CD4-positive, alpha-beta T cell treated with Interleukin-6 for 4 hours (primary cell): Measurements from ENCODE around the gene RENBP.

ENCODE experiments used
- DNase-seq: peaks from one replicate; pipeline ENCODE4 v3.0.0-alpha.2; 2020; ENCODE audit warnings: mixed read lengths

Gene RENBP

DNA sequence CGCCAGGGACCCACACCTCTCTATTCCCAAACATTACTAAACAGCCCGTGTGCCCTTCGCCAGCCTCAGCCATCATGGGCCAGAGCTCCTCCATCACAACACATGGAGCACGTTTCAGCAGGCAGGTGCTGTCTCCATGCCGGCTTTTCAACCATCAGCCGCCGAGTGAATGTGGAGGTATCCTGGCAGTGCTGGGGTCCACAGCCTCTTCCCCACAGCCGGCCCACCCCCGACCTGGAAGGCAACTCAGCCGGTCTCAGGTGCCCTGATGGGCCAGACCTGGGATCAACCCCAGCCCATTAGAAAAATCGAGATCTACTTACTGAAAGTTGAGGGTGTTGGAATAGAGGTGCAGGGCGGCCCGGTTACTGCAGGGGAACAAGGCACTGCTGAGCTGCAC is 12.7 kb downstream of the RENBP start:
- DNase-seq: no peak

DNA sequence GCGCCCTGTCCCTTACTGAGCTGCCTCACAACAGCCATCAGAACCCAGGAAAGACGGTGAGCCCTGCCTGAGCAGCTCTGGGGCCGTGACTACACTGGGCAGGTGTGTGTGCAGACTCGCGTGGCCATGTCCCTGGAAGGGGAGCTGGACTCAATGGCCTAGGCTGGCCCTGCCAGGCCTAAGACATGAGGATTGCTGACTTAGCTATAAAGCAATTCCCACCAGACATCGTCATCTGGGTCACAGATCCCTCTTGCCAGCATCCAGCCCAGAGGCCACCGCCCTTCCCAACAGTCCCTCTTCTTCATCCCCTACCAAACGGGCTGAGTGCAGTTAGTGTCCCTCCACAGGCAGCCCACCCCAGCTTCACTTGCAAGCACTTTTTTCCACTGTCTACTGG is 13.3 kb downstream of the RENBP start:
- DNase-seq: no peak

DNA sequence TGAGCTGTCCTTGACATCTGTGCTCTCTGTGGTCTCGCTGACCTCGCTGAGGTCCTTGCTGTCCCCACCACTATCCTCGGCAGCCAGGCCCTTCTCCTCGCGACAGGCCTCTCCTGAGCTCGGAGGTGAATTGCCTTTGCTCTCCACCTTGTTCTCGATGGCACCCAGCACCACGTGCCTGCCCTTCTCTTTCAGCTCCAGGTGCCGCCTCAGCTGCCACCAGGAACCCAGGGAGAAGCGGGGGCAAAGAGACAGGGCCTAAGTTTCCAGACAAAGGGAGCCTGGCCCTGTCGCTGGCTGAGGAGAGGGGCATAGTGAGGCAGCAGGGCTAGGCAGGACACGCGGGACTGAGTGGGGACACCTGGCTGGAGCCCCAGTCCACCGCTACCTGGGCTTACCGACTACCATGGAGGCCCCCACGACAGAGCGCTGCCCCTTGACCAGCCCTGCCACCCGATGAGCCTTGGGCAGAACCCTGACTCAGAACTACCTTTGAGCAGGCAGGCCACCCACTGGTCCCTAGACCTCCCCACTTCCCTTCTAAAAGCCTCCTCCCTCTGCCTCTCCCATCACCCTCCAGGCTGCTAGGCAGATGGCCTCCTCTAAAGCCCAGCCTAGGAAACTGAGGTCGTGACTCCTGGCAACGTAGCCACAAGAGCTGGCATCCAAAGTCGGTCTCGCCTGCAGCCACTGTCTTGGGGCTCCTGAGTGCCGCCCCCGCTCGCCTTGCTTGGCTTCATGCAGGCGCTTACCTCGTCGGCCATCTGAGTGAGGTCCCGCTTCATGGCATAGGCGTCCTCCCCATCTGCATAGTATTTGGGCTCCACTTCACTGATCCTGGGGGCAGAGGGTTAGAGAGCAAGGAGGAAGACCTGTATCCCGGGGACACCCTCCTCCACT is 14.2 kb downstream of the RENBP start:
- DNase-seq: no peak

DNA sequence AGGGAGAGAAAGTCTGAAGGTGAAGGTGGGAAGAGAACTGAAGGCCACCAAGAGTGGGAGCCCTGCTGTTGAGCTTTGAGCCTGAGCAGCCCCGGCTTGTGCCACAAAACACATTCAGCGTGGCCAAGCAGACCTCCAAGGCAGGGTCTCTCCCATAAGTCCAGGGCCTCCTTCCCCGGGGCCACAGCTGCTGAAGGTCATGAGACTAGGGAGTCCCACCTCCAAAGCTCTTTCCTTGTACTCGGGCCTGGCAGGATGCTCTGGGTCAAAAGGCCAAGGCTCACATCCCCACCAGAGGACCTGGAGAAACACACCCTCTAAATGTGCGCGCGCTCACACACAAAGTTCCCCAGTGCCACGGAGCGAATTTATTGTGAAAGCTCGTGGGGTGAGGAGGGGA is 14.9 kb downstream of the RENBP start:
- DNase-seq: no peak

DNA sequence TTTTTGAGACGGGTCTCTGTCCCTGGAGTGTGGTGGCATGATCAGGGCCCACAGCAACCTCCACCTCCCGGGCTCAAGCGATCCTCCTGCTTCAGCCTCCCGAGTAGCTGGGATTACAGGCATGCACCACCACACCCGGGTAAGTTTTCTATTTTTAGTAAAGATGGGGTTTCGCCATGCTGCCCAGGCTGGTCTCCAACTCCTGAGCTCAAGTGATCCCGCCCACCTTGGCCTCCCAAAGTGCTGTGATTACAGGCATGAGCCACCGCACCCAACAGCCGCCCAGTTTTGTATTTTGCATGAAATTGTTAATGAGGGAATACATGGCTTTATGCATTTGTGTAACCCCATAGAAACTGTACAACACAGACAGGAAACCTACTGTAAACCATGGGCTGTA is 15.6 kb downstream of the RENBP start:
- no peak for DNase-seq

DNA sequence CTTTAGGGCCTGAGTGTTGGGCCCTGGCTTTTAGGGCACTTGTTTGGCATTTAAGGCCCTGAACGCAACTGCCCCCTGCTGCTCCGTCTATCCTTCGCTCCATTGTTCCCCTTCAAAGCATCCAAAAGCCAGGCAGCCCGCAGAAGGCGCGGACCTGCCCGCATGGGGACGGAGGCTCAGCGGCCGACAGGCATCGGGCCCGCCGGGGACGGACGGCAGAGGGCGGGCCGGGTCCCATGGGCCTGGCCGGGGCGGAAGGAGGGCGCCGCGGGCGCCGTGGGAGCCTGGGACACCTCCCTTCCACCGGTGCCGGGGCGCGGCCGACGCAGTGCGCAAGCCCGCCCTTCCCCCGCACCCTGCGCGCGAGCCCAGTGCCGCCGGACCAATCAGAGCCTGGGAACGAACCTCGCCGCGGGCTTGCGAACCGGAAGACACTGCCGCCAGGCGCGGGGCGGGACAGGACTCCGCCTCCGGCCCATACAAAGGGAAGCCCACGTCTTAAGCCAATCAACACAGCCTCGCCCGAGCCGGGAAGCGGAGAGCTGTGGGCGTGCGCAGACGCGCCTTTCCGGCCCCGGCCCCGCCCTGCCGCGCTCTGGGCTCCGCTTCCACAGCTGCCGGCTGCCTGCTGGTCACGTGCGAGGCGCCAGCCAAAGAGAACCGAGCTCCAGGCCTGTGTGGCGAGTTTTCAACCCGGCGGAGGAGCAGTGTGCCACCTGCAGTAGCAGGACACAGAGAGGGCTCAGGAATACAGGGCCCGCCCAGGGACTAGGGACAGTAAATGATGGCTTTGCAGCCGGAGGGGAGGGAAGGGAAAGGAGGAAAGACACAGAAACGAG is 16.3 kb downstream of the RENBP start:
- DNase-seq: peak; percentile 97

DNA sequence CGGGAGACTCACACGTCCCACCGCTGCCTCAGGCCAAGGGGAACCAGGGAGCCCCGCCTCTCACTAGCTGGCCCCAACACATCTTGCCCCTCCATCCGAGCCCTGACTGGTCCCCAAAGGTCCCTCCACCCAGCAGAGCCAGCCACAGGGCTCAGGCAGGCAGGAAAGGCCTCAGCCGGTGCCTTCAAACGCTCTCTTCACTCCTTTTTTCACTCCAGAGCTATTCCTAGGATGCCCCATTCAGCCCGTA is 16.8 kb downstream of the RENBP start:
- no peak for DNase-seq

DNA sequence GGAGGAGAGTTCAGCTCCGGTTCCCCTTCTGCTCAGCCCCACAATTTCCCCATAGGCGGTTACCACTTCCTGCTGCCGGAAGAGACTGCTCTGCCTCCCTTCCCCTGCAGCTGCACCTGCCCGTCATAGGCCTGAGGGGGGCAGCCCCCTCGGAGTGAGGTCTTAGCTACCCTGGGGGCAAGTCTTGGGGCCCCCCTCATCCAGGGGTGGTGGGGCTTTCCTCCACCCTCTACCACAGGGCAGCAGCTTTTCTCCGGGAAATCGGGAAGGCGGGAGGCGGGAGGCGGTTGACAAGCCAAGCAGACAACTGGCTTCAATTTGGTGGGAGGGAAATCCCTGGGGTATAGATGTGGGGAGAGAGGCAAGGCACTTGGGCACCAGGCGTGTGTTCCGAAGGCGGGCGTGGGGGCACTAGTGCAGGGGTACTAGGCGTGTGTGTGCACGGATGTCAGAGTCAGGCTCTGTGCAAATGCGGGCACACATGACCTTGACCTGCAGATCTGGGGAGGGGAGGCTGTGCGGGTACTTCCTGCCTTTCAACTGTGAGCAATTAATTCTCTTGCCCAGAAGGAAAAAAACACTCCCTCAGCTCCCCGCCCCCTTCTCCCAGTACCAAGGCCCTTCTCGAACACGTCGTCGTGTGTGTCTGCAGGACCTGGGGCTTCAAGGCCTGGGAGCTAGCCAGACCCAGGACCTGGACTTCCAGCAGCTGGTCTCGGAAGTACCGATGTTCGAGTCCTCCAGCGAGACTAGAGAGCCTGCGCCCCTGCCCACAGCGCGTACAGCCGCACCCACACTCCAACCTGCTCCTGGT is 17.4 kb downstream of the RENBP start:
- DNase-seq: peak; percentile 82

DNA sequence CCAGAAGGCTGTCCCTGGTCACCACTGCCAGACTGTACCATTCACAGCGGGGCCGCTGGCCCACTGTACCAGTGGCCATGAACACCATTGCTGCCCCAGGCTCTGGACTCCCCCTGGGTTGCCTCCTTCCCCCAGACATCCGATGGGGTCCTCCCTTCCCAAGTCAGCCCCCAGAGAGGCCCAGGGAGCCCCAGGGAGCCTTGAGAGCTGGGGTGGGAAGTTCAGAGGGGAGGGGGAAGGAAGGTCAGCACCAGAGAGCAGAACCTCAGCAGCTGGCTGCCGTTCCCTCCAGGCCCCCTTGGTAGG is 17.9 kb downstream of the RENBP start:
- no peak for DNase-seq

DNA sequence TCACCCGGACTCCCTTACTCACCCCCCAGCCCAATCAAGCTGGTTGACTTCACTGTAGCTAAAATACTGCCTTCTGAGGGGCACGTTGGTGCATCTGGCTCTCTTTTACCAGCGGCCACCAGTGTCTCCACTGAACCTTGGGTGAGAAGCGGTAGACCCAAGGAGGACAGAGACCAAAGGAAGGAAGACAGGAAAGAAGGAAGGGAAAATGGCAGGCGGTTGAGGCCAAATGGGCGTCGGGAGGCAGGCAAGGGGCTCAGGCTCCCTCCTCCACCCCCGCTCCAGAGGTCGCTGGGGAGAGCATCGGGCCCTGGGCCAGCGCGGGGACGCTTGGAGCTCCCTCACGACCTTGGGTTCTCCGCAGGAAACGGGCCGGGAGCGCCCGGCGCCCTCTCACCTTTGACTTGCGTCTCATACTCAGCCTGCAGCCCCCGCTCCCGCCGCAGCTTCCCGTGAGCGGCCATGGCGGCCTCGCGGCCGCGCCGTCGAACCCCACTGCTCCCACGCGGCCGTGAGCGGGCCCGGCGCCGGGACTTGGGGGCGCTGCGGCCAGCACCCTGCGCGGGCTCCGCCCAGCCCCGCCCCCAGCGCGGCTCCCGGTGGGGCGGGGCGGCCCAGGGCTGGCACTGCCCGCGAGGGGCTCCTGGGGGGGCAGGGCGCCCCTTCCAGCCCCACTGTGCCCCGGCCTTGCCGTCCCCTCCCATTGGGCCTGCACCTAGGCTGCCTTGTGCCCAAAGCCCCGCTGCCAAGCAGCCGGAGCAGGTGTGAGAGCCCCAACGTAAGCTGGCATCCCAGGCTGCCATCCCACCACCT is 18.5 kb downstream of the RENBP start, which contains the start of gene ARHGAP4:
TSS of gene ARHGAP4 (minus strand) at position 526 of the 813 bp plus-strand sequence. CDS start at position 464, 62 bp downstream.
- peak; percentile 60 for DNase-seq

DNA sequence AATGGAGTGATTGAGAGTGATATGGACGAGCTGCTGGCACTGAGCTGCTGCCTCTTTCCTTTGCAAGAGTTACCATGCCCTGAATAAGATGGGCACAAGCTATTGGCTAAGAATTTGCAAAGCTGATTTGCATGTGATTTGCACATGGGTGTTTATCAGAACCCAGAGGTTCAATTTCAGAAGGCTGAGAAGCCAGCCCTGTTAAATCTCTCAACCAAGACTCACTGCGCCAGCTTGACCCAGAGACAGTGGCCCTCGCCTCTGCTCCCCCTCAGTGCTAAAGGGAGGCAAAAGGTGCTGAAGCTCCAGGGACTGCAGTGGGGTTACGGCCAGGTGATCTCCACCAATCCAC is 19.1 kb downstream of the RENBP start:
- no peak for DNase-seq

DNA sequence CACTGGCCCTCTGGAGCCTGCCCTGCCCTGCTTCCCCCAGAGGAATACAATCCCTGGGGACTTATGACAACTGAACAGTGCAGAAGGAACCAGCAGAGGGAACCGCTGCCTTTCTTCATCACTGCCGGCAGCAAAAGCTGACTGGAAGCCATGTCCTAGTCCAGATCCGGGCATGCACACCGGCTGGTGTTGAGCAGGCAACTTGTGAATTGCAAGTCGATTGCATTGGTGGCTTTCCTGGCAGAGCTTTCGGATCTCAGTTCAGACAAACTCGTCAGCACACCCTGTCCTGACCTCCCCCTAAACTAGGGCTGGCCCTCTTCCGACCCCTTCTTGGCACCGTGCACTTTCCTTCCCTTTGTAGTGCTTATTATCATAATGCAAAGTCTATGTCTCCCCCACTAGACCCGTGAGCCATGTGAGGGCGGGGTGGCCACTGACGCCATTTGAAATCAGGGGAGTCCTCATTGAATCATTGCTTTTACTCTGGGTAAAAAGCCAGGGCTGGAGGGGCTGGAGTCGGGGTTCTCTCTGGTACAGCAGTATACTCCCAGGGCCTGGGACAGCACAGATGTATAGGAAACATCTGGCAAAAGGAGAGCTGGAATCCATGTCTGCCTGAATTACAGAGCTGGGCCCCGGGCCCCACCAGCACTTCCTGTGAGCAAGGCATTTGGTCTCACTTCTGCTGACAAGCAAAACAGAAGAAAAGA is 20.1 kb downstream of the RENBP start:
- peak; percentile 64 for DNase-seq

DNA sequence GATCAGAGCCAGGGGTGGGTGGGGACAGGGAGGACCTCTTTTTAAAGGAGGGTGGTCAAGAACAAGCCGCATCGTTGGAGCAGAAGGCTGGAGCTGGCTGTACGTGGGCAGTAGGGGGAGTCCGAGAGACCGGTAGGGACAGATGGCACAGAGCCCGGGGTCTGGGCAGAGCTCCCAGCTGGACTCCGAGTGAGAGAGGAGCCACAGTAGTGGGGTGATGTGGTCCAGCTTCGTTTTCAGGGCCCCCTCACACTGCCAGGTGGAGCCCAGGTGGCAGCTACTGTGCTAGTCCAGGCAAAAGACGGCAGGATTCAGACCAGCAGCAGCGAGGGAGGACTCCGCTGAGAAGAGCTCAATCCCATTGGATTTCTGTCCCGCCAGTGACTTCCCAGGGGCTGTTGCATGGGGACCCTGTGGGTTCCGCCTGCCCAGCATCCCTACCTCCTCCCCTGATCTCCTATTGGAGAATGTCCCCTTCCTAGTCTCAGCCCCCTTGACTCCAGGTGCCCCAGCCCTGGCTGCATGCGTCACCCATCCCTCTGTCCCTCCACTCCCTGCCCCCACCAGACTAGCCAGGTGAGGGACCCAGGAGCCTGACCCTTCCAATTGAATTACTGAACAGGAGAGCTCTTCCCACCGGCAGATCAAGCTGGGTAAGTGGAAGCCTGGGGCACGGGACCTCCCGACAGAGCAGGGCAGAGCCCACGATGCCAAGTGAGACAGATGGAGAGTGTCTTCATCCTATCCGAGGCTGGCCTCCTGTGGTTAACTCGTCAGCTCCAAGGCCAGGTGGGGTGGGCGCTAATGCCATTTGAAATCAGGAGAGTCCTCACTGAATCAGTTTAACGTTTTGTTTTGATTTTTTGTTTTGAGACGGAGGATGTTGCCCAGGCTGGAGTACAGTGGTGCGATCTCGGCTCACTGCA is 21.2 kb downstream of the RENBP start:
- peak; percentile 30 for DNase-seq

DNA sequence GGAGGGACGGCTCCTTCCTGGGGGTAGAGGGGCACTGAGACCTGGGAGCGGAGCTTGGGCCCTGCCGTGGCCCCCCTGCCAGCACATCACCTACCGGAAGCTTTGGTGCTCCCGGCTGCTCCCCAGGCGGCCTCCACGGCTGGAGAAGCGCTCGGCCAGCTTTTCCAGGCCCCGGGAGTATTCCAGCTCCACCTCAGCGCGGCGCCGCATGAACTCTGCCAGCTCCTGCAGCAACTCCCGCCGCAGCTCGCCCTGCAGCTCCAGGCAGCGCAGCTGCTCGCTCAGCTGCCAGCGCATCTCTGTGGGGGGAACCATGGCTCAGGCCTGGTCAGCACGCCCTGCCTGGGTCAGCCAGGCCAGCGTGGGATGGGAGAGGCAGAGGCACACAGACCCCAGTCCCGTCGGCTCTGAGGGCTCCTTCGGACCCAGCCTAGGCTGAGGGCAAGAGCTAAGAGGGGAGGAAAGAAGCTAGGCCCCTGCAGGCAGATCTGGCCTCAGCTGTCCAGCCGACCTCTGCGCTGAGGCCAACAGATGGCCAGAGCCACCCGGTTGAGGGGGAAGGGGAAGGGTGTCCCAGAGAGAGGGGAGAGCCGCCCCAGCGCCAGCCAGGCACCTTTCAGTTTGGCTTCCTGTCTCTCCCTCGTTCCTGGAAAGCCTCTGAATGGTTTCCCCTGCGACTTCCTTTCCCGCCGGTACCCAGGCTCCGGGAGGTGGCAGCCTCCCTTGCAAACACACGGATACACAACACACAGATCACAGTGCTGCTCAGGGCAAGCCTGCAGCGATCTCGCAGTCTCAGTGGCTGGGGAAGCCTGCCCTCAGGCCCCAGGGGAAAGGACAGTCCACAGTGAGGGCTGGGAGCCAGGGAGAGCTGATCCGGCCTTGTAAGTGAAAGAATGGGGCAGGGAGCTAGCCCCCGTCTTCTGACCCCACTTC is 22.7 kb downstream of the RENBP start:
- peak; percentile 35 for DNase-seq

DNA sequence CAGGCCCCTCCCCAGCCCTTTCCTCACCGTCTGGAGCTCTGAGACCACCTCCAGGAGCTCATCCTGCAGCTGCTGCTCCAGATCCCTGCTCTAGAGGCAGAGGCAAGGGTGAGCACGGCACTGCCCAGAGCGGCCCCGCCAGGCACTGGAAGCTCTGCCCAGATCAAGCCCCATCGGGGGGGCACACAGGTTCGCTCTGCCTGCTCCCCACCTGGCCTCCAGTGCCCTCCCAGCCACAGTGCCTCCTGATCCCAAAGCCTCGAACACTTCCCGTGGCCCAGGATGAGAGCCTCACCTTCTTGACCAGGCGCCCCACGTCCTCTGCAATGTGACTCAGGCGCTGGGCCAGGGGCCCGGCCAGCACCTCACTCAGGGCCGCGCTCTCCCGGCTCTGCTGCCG is 23.4 kb downstream of the RENBP start:
- no peak for DNase-seq

DNA sequence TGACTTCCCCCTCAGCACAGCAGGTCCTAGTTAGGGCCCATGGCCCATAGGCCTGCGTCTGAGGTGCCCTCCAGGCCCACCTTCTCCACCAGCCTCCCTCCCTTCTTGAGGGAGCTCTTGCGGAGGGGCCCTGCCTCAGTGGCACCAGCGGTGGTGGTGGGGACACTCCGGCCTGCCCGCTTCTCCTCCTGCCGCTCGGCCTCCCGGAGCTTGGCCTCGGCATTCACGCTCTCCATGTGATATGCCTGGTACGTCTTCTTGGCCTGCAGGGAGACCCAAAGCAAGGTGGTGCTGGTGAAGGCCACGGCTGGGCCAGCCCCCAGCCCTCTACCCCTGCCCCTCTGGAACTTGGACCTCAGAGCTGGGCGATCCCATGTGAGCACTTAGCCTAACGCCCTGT is 23.9 kb downstream of the RENBP start:
- DNase-seq: no peak

DNA sequence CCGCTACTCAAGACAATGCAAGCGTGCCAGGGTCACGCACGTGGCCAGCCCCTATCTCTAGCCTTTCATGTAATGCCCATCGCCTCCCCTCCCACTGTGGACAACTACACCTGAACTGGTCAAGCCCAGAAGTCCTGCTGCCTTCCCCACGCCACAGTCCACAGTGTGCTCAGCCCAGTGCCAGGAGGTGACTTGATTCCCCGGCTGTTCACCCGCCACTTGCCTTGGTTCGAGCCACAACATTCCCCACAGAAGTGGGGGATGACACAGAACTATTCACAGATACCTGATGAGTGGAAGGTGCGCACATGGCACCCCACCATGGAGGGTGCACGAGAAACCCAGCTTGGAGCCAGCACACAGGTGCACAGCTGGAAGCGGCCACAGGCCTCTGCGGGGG is 25.2 kb downstream of the RENBP start:
- no peak for DNase-seq

DNA sequence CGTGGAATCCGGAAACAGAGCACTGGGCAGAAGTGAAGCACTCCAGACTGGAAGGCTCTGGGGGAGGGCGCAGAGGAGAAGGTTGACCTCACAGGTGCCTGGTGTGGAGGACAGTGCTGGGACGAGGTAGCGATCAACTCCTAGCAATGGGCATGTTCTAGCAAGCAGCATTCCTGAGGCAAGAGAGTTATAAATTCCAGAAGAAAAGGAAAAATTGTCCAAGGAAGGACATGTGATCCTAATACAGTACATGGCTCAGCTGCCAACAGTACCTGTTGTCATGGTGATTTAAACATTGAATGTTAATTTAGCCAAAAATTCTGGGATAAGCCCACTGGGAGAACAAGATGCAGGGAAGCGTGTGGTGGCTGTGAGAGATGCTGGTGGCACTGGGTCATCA is 26.6 kb downstream of the RENBP start:
- no peak for DNase-seq

DNA sequence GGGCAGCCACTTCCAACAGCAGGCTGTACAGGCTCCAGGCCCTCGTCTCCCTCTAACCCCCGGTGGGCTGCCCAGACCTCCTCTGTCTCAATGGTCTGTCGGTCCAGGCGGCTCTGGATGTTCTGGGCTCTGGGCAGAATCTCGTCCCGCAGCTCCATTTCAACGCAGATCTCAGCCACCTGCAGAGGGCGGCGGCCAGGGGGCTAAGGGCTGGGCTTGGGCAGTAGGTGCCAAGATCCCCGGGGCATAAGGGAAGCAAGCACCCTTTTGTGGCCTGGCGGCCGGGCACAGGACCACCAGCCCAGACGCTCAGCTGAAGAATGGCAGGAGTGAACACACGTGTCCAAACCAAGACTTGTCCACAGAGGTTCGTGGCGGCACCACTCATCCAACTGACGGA is 30.7 kb downstream of the RENBP start:
- no peak for DNase-seq

DNA sequence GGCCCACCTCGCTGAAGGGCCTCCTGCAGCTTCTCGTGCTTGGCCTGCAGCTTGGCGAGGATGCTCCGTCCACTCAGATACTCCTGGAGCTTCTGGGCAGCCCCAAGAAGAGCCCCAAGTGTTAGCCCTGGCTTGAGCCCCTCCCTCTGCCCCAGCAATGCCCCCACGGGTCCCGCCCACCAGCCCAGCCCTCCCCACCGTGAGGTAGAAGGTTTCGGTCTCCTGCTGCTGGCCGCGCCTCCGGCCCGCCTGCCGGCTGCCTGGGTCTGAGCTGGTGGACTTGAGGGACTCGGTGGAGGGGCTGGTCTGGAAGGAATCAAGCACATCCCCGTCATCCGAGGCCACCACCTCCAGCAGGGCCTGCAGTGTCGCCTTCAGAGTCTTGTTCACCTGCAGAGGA is 31.2 kb downstream of the RENBP start:
- no peak for DNase-seq
